ENCODE measurements around the gene STAG1.

GRCh38 chr3:136664771-136665170 is 87.4 kb downstream of the STAG1 start:
- TF ChIP-seq CTCF (conservative IDR thresholded peaks at IDR 0.05; ENCODE audit: low read depth in 2 of 2), result no peak
- TF ChIP-seq, protein P1, sequence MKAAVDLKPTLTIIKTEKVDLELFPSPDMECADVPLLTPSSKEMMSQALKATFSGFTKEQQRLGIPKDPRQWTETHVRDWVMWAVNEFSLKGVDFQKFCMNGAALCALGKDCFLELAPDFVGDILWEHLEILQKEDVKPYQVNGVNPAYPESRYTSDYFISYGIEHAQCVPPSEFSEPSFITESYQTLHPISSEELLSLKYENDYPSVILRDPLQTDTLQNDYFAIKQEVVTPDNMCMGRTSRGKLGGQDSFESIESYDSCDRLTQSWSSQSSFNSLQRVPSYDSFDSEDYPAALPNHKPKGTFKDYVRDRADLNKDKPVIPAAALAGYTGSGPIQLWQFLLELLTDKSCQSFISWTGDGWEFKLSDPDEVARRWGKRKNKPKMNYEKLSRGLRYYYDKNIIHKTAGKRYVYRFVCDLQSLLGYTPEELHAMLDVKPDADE (IDR thresholded peaks at IDR 0.05), result no peak
- no peak for TF ChIP-seq JUNB (IDR thresholded peaks at IDR 0.05; ENCODE audit: unreplicated experiment)
- no peak for TF ChIP-seq POLR2AphosphoS5 (IDR thresholded peaks at IDR 0.05; ENCODE audit: low read depth)
- TF ChIP-seq EZH2 (IDR thresholded peaks at IDR 0.05; ENCODE audit: low read depth, unreplicated experiment), result no peak
- TF ChIP-seq REST (IDR thresholded peaks at IDR 0.05; ENCODE audit: unreplicated experiment), result no peak
- no peak for TF ChIP-seq NANOG (IDR thresholded peaks at IDR 0.05; ENCODE audit: borderline replicate concordance)
- TF ChIP-seq EZH2phosphoT487 (IDR thresholded peaks at IDR 0.05; ENCODE audit: unreplicated experiment), result no peak
- TF ChIP-seq ZNF114 (CRISPR knock-in tag; IDR thresholded peaks at IDR 0.05), result no peak
- TF ChIP-seq CREB1 (CRISPR knock-in tag; IDR thresholded peaks at IDR 0.05; ENCODE audit: low read depth), result no peak
- TF ChIP-seq STAT1 (IDR thresholded peaks at IDR 0.05; ENCODE audit: unreplicated experiment), result no peak
- TF ChIP-seq ZNF462 (CRISPR knock-in tag; IDR thresholded peaks at IDR 0.05), result no peak
- no peak for TF ChIP-seq ZNF331 (CRISPR knock-in tag; IDR thresholded peaks at IDR 0.05; ENCODE audit: low read depth)
